HepG2 (cell line): ENCODE measurements around the gene RIIAD1. TPM values are rescaled to one million over a fixed set of nuclear protein-coding genes. Genes with fewer than 3 reads are reported as not detected.

ENCODE experiments used
- ATAC-seq: fragments of 200-7000 bp; cut with Tn5 transposase; 3 replicates; pipeline ENCODE4 v1.9.1; 2020; ENCODE audit warnings: mild to moderate bottlenecking, moderate library complexity
- BruUV-seq: library from RNA; stranded (reverse); fragments of 400-500 nt; replicated peaks from 2 replicates; lab custom pipeline; 2021; lab: Mats Ljungman, UMichigan
- CTCF ChIA-PET: fragments of 300-600 bp; formaldehyde crosslinking; extraction: SDS; loops from one replicate; lab custom pipeline; 2021; ENCODE audit warnings: low total read pairs, inconsistent platforms, low intra/inter-chr PET ratio; lab: Yijun Ruan, JAX
- POLR2A ChIA-PET: fragments of 350-600 bp; sonication (Branson Sonifier 250); formaldehyde crosslinking; loops from one replicate; lab custom pipeline; 2020; ENCODE audit warnings: antibody characterized with exemption, inconsistent platforms; lab: Yijun Ruan, JAX
- DNase-seq: peaks from one replicate; pipeline ENCODE4 v3.0.0-alpha.2; 2015; ENCODE audit warnings: low spot score
- FAIRE-seq: peaks from 3 replicates; lab custom pipeline; 2011; peaks lifted over from hg19 to GRCh38; lab: Jason Lieb, UNC
- H2AFZ ChIP-seq: one replicate; pipeline ENCODE4 v1.6.1; 2011; ENCODE audit warnings: low read length, inconsistent platforms
- H3K27ac ChIP-seq: fragments of 300-600 bp; 3 replicates; pipeline ENCODE4 v1.8.0; 2011; ENCODE audit warnings: mixed run types, mild to moderate bottlenecking, mixed read lengths, low read length, inconsistent platforms; ENCODE audit not compliant: insufficient read depth; ENCODE audit errors: extremely low read length
- H3K27me3 ChIP-seq, 2 experiments: fragments of 200-600 bp in 1 of 2; 2 replicates in 1 of 2; 3 replicates in 1 of 2; pipeline versions ENCODE4 v1.6.0 to v1.8.0; 2011; ENCODE audit warnings: low read length in 2 of 2, mild to moderate bottlenecking in 2 of 2, moderate library complexity in 2 of 2, inconsistent platforms in 1 of 2; ENCODE audit not compliant: insufficient read depth in 2 of 2, control insufficient read depth in 1 of 2
- H3K36me3 ChIP-seq, 2 experiments: fragments of 200-600 bp in 1 of 2; replicated peaks in 1 of 2; 2 replicates in 1 of 2; 3 replicates in 1 of 2; pipeline versions ENCODE4 v1.5.1 to v1.8.0; 2011; ENCODE audit warnings: low read length in 2 of 2, inconsistent platforms in 1 of 2; ENCODE audit not compliant: insufficient read depth in 2 of 2, control insufficient read depth in 1 of 2
- H3K4me1 ChIP-seq: 2 replicates; pipeline ENCODE4 v1.5.1; 2012; ENCODE audit warnings: low read length, inconsistent platforms; ENCODE audit not compliant: insufficient read depth
- H3K4me2 ChIP-seq: 2 replicates; pipeline ENCODE4 v1.6.0; 2011; ENCODE audit warnings: low read depth, low read length, inconsistent platforms
- H3K4me3 ChIP-seq, 3 experiments: fragments of 200-600 bp in 1 of 3; sonication (generic), shearing (Covaris generic) in 1 of 3; replicated peaks in 1 of 3; 2 replicates each; pipeline ENCODE4 v1.5.1; 2011 to 2016; ENCODE audit warnings: low read length in 3 of 3, inconsistent platforms in 2 of 3, low read depth in 2 of 3, mild to moderate bottlenecking in 2 of 3, control low read depth in 1 of 3, mixed read lengths in 1 of 3; ENCODE audit not compliant: insufficient read depth in 1 of 3
- H3K79me2 ChIP-seq: one replicate; pipeline ENCODE4 v1.6.1; 2011; ENCODE audit warnings: low read length, inconsistent platforms; ENCODE audit not compliant: insufficient read depth
- H3K9ac ChIP-seq: 2 replicates; pipeline ENCODE4 v1.6.0; 2011; ENCODE audit warnings: mild to moderate bottlenecking, low read depth, low read length, inconsistent platforms; ENCODE audit not compliant: insufficient read depth
- H3K9me3 ChIP-seq: 2 replicates; pipeline ENCODE4 v1.5.1; 2012; ENCODE audit warnings: mild to moderate bottlenecking, low read length
- H4K20me1 ChIP-seq: 2 replicates; pipeline ENCODE4 v1.6.0; 2011; ENCODE audit warnings: inconsistent platforms, mild to moderate bottlenecking, low read length, moderate library complexity; ENCODE audit not compliant: insufficient read depth
- EZH2 ChIP-seq: conservative IDR thresholded peaks from 2 replicates; pipeline ENCODE4 v1.6.1; 2012; ENCODE audit warnings: mild to moderate bottlenecking, low read depth, low read length, moderate library complexity
- HCFC1 ChIP-seq: fragments of 150-350 bp; IDR thresholded peaks from 2 replicates; pipeline ENCODE4 v1.6.1; 2014; ENCODE audit warnings: low read depth, low read length
- MZF1 ChIP-seq: sonication (generic); formaldehyde crosslinking; IDR thresholded peaks from 2 replicates; pipeline ENCODE4 v1.8.1; 2023; ENCODE audit warnings: mild to moderate bottlenecking, missing genetic modification reagents, borderline replicate concordance
- SETDB1 ChIP-seq: sonication (generic); formaldehyde crosslinking; IDR thresholded peaks from 2 replicates; pipeline ENCODE4 v1.5.1; 2020; ENCODE audit warnings: missing genetic modification reagents, mild to moderate bottlenecking, borderline replicate concordance
- TMF1 ChIP-seq: sonication (generic); formaldehyde crosslinking; IDR thresholded peaks from 2 replicates; pipeline ENCODE4 v1.8.1; 2022; ENCODE audit warnings: low read depth, missing genetic modification reagents
- WIZ ChIP-seq: sonication (generic); formaldehyde crosslinking; IDR thresholded peaks from 2 replicates; pipeline ENCODE4 v1.5.1; 2020; ENCODE audit warnings: mild to moderate bottlenecking, missing genetic modification reagents
- ZFP36 ChIP-seq: fragments of 150-350 bp; IDR thresholded peaks from 2 replicates; pipeline ENCODE4 v1.6.1; 2018; ENCODE audit warnings: borderline replicate concordance, low read length, low read depth; ENCODE audit not compliant: partially characterized antibody
- ZNF256 ChIP-seq: sonication (generic); formaldehyde crosslinking; conservative IDR thresholded peaks from 2 replicates; pipeline ENCODE4 v1.4.0; 2020; ENCODE audit warnings: missing genetic modification reagents
- ZNF572 ChIP-seq: sonication (generic); formaldehyde crosslinking; IDR thresholded peaks from 2 replicates; pipeline ENCODE4 v1.5.1; 2020; ENCODE audit warnings: mild to moderate bottlenecking, missing genetic modification reagents
- ZSCAN31 ChIP-seq: sonication (generic); formaldehyde crosslinking; IDR thresholded peaks from 2 replicates; pipeline ENCODE4 v1.5.0; 2020; ENCODE audit warnings: low read depth, mild to moderate bottlenecking, missing genetic modification reagents
- WGBS: methylation state at CpG from one replicate; pipeline ENCODE4 v1.1.6; 2017; ENCODE audit warnings: low lambda C conversion rate; 5-methylcytosine and 5-hydroxymethylcytosine counted together
- in situ Hi-C: cut with HindIII; loops from 2 replicates; pipeline ENCODE4 v1.10.0; 2017; ENCODE audit warnings: low pct_unique_long_range_greater_than_20kb; ENCODE audit not compliant: extremely low pct_ligation_motif_present
- intact Hi-C: fragments of 100-400 bp; cut with micrococcal nuclease; formaldehyde crosslinking; loops from one replicate; pipeline ENCODE4 v1.10.0; 2022; ENCODE audit not compliant: unreplicated experiment
- polyA plus RNA-seq, 8 experiments: library from polyadenylated mRNA; depleted of rRNA in 3 of 8; stranded (reverse) in 7 of 8; unstranded in 1 of 8; fragments of >200 nt; fragmentation: Illumina TruSeq in 4 of 8; extraction: Trizol in 4 of 8; gene quantifications; 2 replicates each; pipeline versions ENCODE4 v1.2.1 to v1.2.3, GENCODE V29; 2011 to 2016; ENCODE audit warnings: low read depth in 4 of 8, missing spikeins in 1 of 8, mixed read lengths in 1 of 8; ENCODE audit not compliant: insufficient read depth in 1 of 8
- total RNA-seq, 5 experiments: library from RNA; depleted of rRNA; stranded (reverse); fragments of >200 nt; fragmentation: Illumina TruSeq; extraction: Trizol; gene quantifications; 2 replicates each; pipeline ENCODE4 v1.2.3, GENCODE V29; 2016; ENCODE audit warnings: low read depth in 1 of 5
- TF ChIP-seq, protein P1 (sequence below): sonication (generic); formaldehyde crosslinking; IDR thresholded peaks from 2 replicates; pipeline ENCODE4 v1.4.0; 2020; ENCODE audit warnings: missing genetic modification reagents, borderline replicate concordance
- TF ChIP-seq, protein P2 (sequence below): IDR thresholded peaks from 2 replicates; pipeline ENCODE4 v1.6.1; 2016; ENCODE audit warnings: mild to moderate bottlenecking
- TF ChIP-seq, protein P3 (sequence below): sonication (generic); formaldehyde crosslinking; IDR thresholded peaks from 2 replicates; pipeline ENCODE4 v1.5.0; 2020; ENCODE audit warnings: missing genetic modification reagents, mild to moderate bottlenecking, borderline replicate concordance
- TF ChIP-seq, protein P4 (sequence below): sonication (generic); formaldehyde crosslinking; IDR thresholded peaks from 2 replicates; pipeline ENCODE4 v1.8.1; 2022; ENCODE audit warnings: low read depth, mild to moderate bottlenecking, missing genetic modification reagents

The RIIAD1 gene
- total and polyA plus RNA-seq, 2 of the 13 experiments (the other 11 are each of a cell fraction or from before 2014, with no cell fraction given) = not detected

DNA sequence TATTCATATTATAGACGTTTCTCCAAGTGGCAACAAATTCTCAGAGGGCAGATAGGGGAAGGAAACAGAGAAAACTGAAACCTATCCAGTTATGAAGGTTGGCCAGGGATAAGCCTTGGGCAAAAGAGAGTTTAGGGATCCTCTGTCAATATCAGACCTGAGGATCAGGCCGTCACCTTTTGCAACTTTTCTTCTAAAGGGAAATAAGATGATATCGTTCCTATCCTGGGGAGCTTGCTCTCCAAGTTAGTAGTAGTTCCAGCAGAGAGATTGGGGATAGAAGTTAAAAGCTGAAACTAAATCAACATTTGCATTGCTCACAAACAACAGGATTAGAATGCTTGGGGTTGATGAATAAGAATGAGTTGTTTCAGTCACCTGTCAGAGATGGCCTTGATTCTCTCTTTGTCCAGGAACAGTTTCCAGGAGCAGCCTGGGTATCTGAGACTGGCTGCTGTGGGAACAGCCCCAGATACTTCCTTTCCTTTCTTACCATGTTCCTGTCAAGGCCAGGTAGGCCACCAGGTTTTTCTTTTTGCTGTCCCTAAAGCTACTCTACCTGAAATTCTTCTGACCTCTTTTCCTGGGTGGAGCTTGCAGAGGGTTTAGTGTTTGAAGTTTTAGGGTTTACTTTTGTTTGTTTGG is 2.5 kb downstream of the RIIAD1 start:
- no peak overlapping the region for H3K4me3 ChIP-seq
- H3K9ac ChIP-seq = no peak overlapping the region
- H3K79me2 ChIP-seq = no peaks in the 10 kb centered on the region
- no peaks in the 10 kb centered on the region for H3K9me3 ChIP-seq
- no peak overlapping the region for H3K4me2 ChIP-seq
- no peaks in the 10 kb centered on the region for H4K20me1 ChIP-seq
- no peak for TF ChIP-seq ZNF572
- no peak for TF ChIP-seq WIZ (CRISPR knock-in tag)
- TF ChIP-seq, protein P1, sequence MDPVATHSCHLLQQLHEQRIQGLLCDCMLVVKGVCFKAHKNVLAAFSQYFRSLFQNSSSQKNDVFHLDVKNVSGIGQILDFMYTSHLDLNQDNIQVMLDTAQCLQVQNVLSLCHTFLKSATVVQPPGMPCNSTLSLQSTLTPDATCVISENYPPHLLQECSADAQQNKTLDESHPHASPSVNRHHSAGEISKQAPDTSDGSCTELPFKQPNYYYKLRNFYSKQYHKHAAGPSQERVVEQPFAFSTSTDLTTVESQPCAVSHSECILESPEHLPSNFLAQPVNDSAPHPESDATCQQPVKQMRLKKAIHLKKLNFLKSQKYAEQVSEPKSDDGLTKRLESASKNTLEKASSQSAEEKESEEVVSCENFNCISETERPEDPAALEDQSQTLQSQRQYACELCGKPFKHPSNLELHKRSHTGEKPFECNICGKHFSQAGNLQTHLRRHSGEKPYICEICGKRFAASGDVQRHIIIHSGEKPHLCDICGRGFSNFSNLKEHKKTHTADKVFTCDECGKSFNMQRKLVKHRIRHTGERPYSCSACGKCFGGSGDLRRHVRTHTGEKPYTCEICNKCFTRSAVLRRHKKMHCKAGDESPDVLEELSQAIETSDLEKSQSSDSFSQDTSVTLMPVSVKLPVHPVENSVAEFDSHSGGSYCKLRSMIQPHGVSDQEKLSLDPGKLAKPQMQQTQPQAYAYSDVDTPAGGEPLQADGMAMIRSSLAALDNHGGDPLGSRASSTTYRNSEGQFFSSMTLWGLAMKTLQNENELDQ (CRISPR knock-in tag) = no peak
- no peak for TF ChIP-seq TMF1 (CRISPR knock-in tag)
- no peak for TF ChIP-seq ZNF256 (CRISPR knock-in tag)
- TF ChIP-seq EZH2 = no peak
- TF ChIP-seq, protein P2, sequence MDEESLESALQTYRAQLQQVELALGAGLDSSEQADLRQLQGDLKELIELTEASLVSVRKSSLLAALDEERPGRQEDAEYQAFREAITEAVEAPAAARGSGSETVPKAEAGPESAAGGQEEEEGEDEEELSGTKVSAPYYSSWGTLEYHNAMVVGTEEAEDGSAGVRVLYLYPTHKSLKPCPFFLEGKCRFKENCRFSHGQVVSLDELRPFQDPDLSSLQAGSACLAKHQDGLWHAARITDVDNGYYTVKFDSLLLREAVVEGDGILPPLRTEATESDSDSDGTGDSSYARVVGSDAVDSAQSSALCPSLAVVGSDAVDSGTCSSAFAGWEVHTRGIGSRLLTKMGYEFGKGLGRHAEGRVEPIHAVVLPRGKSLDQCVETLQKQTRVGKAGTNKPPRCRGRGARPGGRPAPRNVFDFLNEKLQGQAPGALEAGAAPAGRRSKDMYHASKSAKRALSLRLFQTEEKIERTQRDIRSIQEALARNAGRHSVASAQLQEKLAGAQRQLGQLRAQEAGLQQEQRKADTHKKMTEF (CRISPR knock-in tag) = no peak
- TF ChIP-seq ZSCAN31 (CRISPR knock-in tag) = no peak
- TF ChIP-seq, protein P3, sequence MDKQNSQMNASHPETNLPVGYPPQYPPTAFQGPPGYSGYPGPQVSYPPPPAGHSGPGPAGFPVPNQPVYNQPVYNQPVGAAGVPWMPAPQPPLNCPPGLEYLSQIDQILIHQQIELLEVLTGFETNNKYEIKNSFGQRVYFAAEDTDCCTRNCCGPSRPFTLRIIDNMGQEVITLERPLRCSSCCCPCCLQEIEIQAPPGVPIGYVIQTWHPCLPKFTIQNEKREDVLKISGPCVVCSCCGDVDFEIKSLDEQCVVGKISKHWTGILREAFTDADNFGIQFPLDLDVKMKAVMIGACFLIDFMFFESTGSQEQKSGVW (CRISPR knock-in tag) = no peak
- no peak for TF ChIP-seq ZFP36
- no peak for TF ChIP-seq MZF1 (CRISPR knock-in tag)
- TF ChIP-seq SETDB1 = no peak
- TF ChIP-seq, protein P4, sequence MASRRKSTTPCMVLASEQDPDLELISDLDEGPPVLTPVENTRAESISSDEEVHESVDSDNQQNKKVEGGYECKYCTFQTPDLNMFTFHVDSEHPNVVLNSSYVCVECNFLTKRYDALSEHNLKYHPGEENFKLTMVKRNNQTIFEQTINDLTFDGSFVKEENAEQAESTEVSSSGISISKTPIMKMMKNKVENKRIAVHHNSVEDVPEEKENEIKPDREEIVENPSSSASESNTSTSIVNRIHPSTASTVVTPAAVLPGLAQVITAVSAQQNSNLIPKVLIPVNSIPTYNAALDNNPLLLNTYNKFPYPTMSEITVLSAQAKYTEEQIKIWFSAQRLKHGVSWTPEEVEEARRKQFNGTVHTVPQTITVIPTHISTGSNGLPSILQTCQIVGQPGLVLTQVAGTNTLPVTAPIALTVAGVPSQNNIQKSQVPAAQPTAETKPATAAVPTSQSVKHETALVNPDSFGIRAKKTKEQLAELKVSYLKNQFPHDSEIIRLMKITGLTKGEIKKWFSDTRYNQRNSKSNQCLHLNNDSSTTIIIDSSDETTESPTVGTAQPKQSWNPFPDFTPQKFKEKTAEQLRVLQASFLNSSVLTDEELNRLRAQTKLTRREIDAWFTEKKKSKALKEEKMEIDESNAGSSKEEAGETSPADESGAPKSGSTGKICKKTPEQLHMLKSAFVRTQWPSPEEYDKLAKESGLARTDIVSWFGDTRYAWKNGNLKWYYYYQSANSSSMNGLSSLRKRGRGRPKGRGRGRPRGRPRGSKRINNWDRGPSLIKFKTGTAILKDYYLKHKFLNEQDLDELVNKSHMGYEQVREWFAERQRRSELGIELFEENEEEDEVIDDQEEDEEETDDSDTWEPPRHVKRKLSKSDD (CRISPR knock-in tag) = no peak
- no peak for TF ChIP-seq HCFC1
- BruUV-seq = no TSS peak
- no peak overlapping the region for H2AFZ ChIP-seq
- ATAC-seq = no peak
- H3K27me3 ChIP-seq = peaks cover 3 to 35% of the 10 kb centered on the region in 2 experiments
- ChIA-PET POLR2A (no interaction called here), CTCF (no interaction called here)
- WGBS = 20% methylated on average over 3 of the region's 3 CpGs
- H3K4me1 ChIP-seq = peaks cover 42% of the 10 kb centered on the region
- H3K27ac ChIP-seq = no peak overlapping the region
- intact Hi-C loops = no loop called here
- DNase-seq = no peak
- in situ Hi-C loops = no loop called here
- no peak for FAIRE-seq
- H3K36me3 ChIP-seq = no peaks in the 10 kb centered on the region
